Measurements from ENCODE around the gene CTPS2. TPM values are rescaled to one million over a fixed set of nuclear protein-coding genes. Genes with fewer than 3 reads are reported as not detected.
"Not testable (repeated sequence)": the region's sequence is repeated elsewhere in the genome, so short reads cannot be mapped to it uniquely, and the experiment has no call there.

CTPS2 gene
- polyA plus RNA-seq, 4 donors = 10.3 to 57.0 (median 29.9) TPM

DNA sequence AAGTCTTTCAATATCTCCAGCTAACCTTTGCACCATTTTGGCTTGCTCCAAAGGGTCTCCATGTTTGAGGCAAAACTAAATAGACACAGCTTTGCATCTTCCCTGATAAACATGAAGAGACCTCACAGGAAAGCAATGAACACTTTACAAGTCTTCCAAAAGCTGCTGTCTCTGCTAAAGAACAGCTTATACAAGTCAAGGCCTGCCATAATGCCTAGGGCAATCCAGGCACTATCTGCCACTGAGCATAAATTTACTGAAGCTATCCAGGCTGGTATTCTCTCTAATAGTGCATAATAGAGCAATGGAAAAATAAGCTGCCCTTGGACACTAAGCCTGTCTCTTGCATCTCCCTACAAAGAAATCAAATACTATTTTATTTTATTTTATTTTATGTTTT lies 122.6 kb downstream of the CTPS2 start:
- no peak overlapping the region for H3K27ac ChIP-seq (ENCODE audit: low read depth in 1 of 3, low read length in 2 of 3)
- H3K9me3 ChIP-seq (ENCODE audit: control insufficient read depth in 2 of 2, insufficient read depth in 1 of 2, low read depth in 1 of 2, low read length in 1 of 2) = no peaks in the 10 kb centered on the region
- no peaks in the 10 kb centered on the region for H3K27me3 ChIP-seq (ENCODE audit: control insufficient read depth in 3 of 3, insufficient read depth in 3 of 3, low read length in 3 of 3)
- no peaks in the 10 kb centered on the region for H3K4me1 ChIP-seq (ENCODE audit: control insufficient read depth in 3 of 3, insufficient read depth in 2 of 3, low read depth in 1 of 3, low read length in 2 of 3)
- DNase-seq (no peak), FAIRE-seq (no peak)
- no peak overlapping the region for H3K4me3 ChIP-seq (ENCODE audit: low read depth in 1 of 3, low read length in 3 of 3)
- no peaks in the 10 kb centered on the region for H3K36me3 ChIP-seq (ENCODE audit: control insufficient read depth in 3 of 3, insufficient read depth in 2 of 3, low read depth in 1 of 3, low read length in 3 of 3)

DNA sequence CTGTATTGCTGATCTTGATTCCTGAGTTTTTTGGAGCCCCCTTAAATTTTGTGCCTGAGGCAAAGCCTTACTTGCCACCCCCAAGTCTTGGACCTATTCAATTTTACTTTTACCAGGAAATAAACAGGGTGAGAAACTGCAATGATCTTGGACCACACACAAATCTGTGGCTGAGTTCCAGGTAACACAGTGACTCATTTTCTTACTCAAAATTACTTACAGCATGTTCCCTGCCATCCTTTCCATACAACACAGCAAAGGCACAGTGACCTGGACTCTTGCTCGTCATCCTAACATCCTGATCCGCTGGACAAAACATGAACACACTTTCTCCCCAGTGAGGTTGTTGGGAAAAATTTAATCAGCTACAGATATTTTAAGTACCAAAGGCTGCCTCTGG lies 123.3 kb downstream of the CTPS2 start:
- 74 to 80% (median 80%) methylated on average over 2 of the region's 2 CpGs for WGBS, 3 donors
- Histone ChIP-seq H3K9me3 (ENCODE audit: control insufficient read depth in 2 of 2, insufficient read depth in 1 of 2, low read depth in 1 of 2, low read length in 1 of 2) (no peaks in the 10 kb centered on the region), H3K27me3 (ENCODE audit: control insufficient read depth in 3 of 3, insufficient read depth in 3 of 3, low read length in 3 of 3) (no peaks in the 10 kb centered on the region), H3K27ac (ENCODE audit: low read depth in 1 of 3, low read length in 2 of 3) (no peak overlapping the region), H3K4me3 (ENCODE audit: low read depth in 1 of 3, low read length in 3 of 3) (no peak overlapping the region), H3K36me3 (ENCODE audit: control insufficient read depth in 3 of 3, insufficient read depth in 2 of 3, low read depth in 1 of 3, low read length in 3 of 3) (no peaks in the 10 kb centered on the region), H3K4me1 (ENCODE audit: control insufficient read depth in 3 of 3, insufficient read depth in 2 of 3, low read depth in 1 of 3, low read length in 2 of 3) (no peaks in the 10 kb centered on the region)
- no peak for DNase-seq
- no peak for FAIRE-seq

DNA sequence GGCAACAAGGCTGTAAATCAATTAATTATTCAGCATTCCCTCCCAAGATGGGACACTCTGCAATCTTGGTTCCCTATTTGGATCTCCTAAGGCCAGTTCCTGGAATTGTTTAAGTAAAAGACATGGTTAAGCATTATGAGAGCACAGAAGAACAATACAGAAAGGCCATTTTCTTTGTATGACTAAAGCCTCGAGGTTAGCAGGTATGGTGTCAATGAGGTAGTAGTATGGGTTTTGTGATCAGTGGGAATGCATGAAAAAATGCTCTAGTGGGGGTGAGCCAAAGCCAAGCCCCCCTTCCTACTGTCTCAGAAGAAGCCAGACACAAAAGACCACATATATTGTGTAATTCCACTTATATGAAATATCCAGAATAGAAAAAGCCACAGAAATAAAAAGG lies 124.2 kb downstream of the CTPS2 start:
- no peaks in the 10 kb centered on the region for H3K4me1 ChIP-seq (ENCODE audit: control insufficient read depth in 3 of 3, insufficient read depth in 2 of 3, low read depth in 1 of 3, low read length in 2 of 3)
- H3K27me3 ChIP-seq (ENCODE audit: control insufficient read depth in 3 of 3, insufficient read depth in 3 of 3, low read length in 3 of 3) = no peaks in the 10 kb centered on the region
- FAIRE-seq (no peak), DNase-seq (no peak)
- H3K27ac ChIP-seq (ENCODE audit: low read depth in 1 of 3, low read length in 2 of 3) = no peak overlapping the region
- H3K9me3 ChIP-seq (ENCODE audit: control insufficient read depth in 2 of 2, insufficient read depth in 1 of 2, low read depth in 1 of 2, low read length in 1 of 2) = no peaks in the 10 kb centered on the region
- no peak overlapping the region for H3K4me3 ChIP-seq (ENCODE audit: low read depth in 1 of 3, low read length in 3 of 3)
- 73 to 86% (median 86%) methylated on average over 1 of the region's 1 CpG for WGBS, 3 donors
- H3K36me3 ChIP-seq (ENCODE audit: control insufficient read depth in 3 of 3, insufficient read depth in 2 of 3, low read depth in 1 of 3, low read length in 3 of 3) = no peaks in the 10 kb centered on the region

DNA sequence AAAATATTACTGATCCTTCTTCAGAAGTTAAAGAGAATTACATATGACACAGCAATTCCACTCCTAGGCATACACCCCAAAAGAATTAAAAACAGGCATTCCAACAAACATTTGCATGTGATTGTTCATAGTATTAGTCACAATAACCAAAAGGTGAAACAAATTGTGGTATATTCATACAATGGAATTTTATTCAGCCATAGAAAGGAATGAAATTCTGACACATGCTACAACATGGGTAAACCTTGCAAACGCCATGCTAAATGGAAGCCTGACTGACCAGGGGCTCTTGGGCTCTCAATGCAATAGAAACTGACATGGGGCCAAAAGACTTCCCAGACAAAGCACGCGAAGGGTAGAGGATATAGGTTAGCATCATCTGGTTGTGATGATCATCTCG lies 124.6 kb downstream of the CTPS2 start:
- no peak for FAIRE-seq
- WGBS, 3 donors = 86 to 95% (median 92%) methylated on average over 4 of the region's 4 CpGs

DNA sequence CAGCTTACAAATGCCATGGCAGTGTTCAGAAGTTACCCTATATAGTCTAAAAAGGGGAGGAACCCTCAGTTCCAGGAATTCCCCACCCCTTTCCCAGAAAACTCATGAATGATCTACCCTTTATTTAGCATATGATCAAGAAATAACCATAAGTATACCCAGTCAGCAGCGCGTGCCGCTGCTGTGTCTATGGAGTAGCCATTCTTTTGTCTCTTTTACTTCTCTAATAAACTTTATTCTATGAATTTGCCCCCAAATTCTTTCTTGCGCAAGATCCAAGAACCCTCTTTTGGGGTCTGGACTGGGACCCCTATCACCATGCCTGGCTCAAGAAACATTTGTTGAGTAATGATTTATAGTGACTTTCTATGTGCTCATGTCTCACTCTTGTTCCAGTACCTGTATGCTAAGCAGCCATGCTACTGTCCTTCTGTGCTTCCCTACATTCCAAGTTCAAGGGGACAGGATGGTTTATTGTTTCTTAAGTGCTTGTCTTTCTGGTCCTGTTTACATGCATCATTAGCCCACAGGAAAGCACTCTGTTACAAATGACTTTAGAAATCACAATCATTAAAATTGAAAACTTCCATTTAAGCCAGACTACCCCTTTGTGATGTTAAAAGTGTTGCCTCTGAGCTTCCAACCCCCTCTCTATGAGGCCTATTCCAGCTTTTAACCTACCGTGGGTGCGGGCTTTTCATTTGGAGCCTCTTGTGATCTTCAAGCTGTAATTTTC lies 125.9 kb downstream of the CTPS2 start:
- H3K27me3 ChIP-seq (ENCODE audit: control insufficient read depth in 3 of 3, insufficient read depth in 3 of 3, low read length in 3 of 3) = no peaks in the 10 kb centered on the region
- no peak overlapping the region for H3K27ac ChIP-seq (ENCODE audit: low read depth in 1 of 3, low read length in 2 of 3)
- no peak for DNase-seq
- no peaks in the 10 kb centered on the region for H3K9me3 ChIP-seq (ENCODE audit: control insufficient read depth in 2 of 2, insufficient read depth in 1 of 2, low read depth in 1 of 2, low read length in 1 of 2)
- no peaks in the 10 kb centered on the region for H3K36me3 ChIP-seq (ENCODE audit: control insufficient read depth in 3 of 3, insufficient read depth in 2 of 3, low read depth in 1 of 3, low read length in 3 of 3)
- FAIRE-seq = no peak
- WGBS, 3 donors = 93 to 94% (median 94%) methylated on average over 6 of the region's 6 CpGs
- no peaks in the 10 kb centered on the region for H3K4me1 ChIP-seq (ENCODE audit: control insufficient read depth in 3 of 3, insufficient read depth in 2 of 3, low read depth in 1 of 3, low read length in 2 of 3)
- no peak overlapping the region for H3K4me3 ChIP-seq (ENCODE audit: low read depth in 1 of 3, low read length in 3 of 3)

More for the DNA sequence above, 124.6 kb downstream of the CTPS2 start:
- no peak for DNase-seq
- H3K36me3 ChIP-seq (ENCODE audit: control insufficient read depth in 3 of 3, insufficient read depth in 2 of 3, low read depth in 1 of 3, low read length in 3 of 3) = no peaks in the 10 kb centered on the region
- H3K27ac ChIP-seq (ENCODE audit: low read depth in 1 of 3, low read length in 2 of 3) = no peak overlapping the region
- H3K27me3 ChIP-seq (ENCODE audit: control insufficient read depth in 3 of 3, insufficient read depth in 3 of 3, low read length in 3 of 3) = no peaks in the 10 kb centered on the region
- H3K4me1 ChIP-seq (ENCODE audit: control insufficient read depth in 3 of 3, insufficient read depth in 2 of 3, low read depth in 1 of 3, low read length in 2 of 3) = no peaks in the 10 kb centered on the region
- H3K4me3 ChIP-seq (ENCODE audit: low read depth in 1 of 3, low read length in 3 of 3) = no peak overlapping the region
- H3K9me3 ChIP-seq (ENCODE audit: control insufficient read depth in 2 of 2, insufficient read depth in 1 of 2, low read depth in 1 of 2, low read length in 1 of 2) = no peaks in the 10 kb centered on the region

DNA sequence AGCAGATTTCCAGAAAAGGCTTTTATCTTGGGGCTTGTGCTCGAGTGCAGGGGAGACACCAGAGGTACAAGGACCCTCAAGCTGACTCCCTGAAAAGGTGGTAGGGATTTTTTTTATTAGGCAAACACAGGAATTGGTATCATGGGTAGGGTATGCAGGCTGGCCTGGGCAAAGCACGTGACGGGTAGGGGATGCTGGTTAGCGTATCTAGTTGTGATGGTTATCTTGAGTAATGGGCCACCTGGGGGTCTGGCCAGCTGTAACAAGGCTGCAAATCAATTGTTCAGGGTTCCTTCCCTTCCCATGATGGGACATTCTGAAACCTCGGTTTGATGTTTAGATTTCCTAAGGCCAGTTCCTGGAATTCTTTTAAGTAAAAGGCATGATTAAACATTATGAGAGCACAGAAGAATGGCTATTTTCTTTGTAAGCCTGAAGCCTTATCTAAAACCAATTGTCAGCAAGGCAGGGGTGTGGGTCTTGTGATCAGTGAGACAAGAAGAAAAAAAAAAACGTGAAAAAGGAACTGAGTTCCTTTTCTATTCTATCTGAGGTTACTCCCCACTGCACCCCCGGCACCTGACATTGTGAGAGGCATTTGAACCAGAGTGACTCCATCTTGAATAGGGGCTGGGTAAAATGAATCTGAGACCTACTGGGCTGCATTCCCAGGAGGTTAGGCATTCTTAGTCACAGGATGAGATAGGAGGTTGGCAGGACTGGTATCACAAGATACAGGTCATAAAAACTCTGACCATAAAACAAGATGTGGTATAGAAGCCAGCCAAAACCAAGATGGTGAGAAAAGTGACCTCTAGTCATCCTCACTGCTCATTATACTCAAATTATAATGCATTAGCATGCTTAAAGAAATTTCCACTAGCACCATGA lies 126.7 kb downstream of the CTPS2 start:
- 70 to 80% (median 71%) methylated on average over 7 of the region's 7 CpGs for WGBS, 3 donors
- H3K4me1 ChIP-seq (ENCODE audit: control insufficient read depth in 3 of 3, insufficient read depth in 2 of 3, low read depth in 1 of 3, low read length in 2 of 3) = no peaks in the 10 kb centered on the region
- H3K9me3 ChIP-seq (ENCODE audit: control insufficient read depth in 2 of 2, insufficient read depth in 1 of 2, low read depth in 1 of 2, low read length in 1 of 2) = no peaks in the 10 kb centered on the region
- FAIRE-seq = no peak
- peak in 1 of 2 donors; percentile 1 for DNase-seq
- H3K27me3 ChIP-seq (ENCODE audit: control insufficient read depth in 3 of 3, insufficient read depth in 3 of 3, low read length in 3 of 3) = no peaks in the 10 kb centered on the region
- H3K27ac ChIP-seq (ENCODE audit: low read depth in 1 of 3, low read length in 2 of 3) = no peak overlapping the region
- H3K36me3 ChIP-seq (ENCODE audit: control insufficient read depth in 3 of 3, insufficient read depth in 2 of 3, low read depth in 1 of 3, low read length in 3 of 3) = no peaks in the 10 kb centered on the region
- no peak overlapping the region for H3K4me3 ChIP-seq (ENCODE audit: low read depth in 1 of 3, low read length in 3 of 3)

DNA sequence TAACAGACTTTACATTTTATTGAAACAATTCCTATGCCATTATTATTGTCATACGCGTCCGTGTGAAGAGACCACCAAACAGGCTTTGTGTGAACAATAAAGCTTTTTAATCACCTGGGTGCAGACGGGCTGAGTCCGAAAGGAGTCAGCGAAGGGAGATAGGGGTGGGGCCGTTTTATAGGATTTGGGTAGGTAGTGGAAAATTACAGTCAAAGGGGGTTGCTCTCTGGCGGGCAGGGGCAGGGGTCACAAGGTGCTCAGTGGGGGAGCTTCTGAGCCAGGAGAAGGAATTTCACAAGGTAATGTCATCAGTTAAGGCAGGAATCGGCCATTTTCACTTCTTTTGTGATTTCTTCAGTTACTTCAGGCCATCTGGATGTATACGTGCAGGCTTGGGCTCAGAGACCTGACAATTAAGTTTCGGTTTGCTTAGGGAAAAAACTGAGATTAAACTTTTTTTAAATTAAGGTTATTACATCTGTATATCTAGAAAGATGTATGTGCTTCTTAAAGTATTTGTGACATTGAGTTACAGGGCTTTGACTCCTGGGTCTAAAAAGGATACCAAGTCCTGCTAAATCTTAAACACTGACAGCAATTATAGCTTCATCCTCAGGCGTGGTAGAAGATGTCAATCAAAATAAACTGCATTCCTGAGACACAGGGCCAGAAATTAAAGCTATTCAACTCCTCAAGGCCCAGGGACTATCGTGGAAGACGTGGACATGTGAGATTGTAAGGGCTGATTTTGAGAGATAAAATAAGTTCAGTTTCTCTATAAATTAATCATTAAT lies 132.3 kb downstream of the CTPS2 start:
- not testable (repeated sequence) for DNase-seq; H3K27me3 ChIP-seq (ENCODE audit: control insufficient read depth in 3 of 3, insufficient read depth in 3 of 3, low read length in 3 of 3); H3K36me3 ChIP-seq (ENCODE audit: control insufficient read depth in 3 of 3, insufficient read depth in 2 of 3, low read depth in 1 of 3, low read length in 3 of 3); H3K27ac ChIP-seq (ENCODE audit: low read depth in 1 of 3, low read length in 2 of 3); H3K4me1 ChIP-seq (ENCODE audit: control insufficient read depth in 3 of 3, insufficient read depth in 2 of 3, low read depth in 1 of 3, low read length in 2 of 3); FAIRE-seq; H3K4me3 ChIP-seq (ENCODE audit: low read depth in 1 of 3, low read length in 3 of 3); H3K9me3 ChIP-seq (ENCODE audit: control insufficient read depth in 2 of 2, insufficient read depth in 1 of 2, low read depth in 1 of 2, low read length in 1 of 2)
- 36 to 56% (median 42%) methylated on average over 14 of the region's 14 CpGs for WGBS, 3 donors

DNA sequence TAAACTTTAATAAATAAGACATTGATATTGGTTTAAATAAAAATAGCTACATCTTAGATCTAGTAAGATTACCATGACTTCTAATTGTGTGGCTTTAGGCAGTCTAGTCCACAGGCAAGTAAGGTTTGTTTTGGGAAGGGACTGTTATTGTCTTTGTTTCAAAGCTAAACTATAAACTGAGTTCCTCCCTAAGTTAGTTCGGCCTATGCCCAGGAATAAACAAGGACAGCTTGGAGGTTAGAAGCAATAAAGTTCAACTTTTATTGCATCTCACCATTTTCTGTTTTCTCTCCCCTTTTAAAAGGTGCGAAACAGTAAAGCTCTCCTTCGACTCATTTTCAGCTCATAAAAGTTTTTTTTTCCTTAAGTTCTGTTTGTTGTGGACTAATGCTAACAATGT lies 133.0 kb downstream of the CTPS2 start:
- no peak for FAIRE-seq
- DNase-seq = peak; percentile 4 to 7
- 22 to 50% (median 31%) methylated on average over 3 of the region's 3 CpGs for WGBS, 3 donors

More for the DNA sequence above, 133.0 kb downstream of the CTPS2 start:
- H3K4me1 ChIP-seq (ENCODE audit: control insufficient read depth in 3 of 3, insufficient read depth in 2 of 3, low read depth in 1 of 3, low read length in 2 of 3) = no peaks in the 10 kb centered on the region
- no peaks in the 10 kb centered on the region for H3K36me3 ChIP-seq (ENCODE audit: control insufficient read depth in 3 of 3, insufficient read depth in 2 of 3, low read depth in 1 of 3, low read length in 3 of 3)
- no peak overlapping the region for H3K4me3 ChIP-seq (ENCODE audit: low read depth in 1 of 3, low read length in 3 of 3)
- no peaks in the 10 kb centered on the region for H3K27me3 ChIP-seq (ENCODE audit: control insufficient read depth in 3 of 3, insufficient read depth in 3 of 3, low read length in 3 of 3)
- H3K9me3 ChIP-seq (ENCODE audit: control insufficient read depth in 2 of 2, insufficient read depth in 1 of 2, low read depth in 1 of 2, low read length in 1 of 2) = no peaks in the 10 kb centered on the region
- no peak overlapping the region for H3K27ac ChIP-seq (ENCODE audit: low read depth in 1 of 3, low read length in 2 of 3)

All from small intestine (tissue), 7 donors.